Spleen (tissue), 11 donors: ENCODE results near the gene SLC48A1. TPM values are rescaled to one million over a fixed set of nuclear protein-coding genes. Genes with fewer than 3 reads are reported as not detected.

ENCODE experiments used
- DNase-seq: peaks from one replicate; pipeline ENCODE4 v3.0.0-alpha.2; 2020
- H3K27ac ChIP-seq, 8 donors: fragments of 200-600 bp; sonication (generic) in 7 of 8; 1 replicate in 4 of 8; 2 replicates in 4 of 8; pipeline versions ENCODE4 v1.5.0 to v1.8.0; 2016 to 2021; ENCODE audit warnings: inconsistent platforms in 4 of 8, mild to moderate bottlenecking in 4 of 8, moderate library complexity in 1 of 8
- H3K27me3 ChIP-seq, 7 donors: fragments of 200-600 bp; sonication (generic) in 6 of 7; replicated peaks in 1 of 7; 1 replicate in 4 of 7; 2 replicates in 3 of 7; pipeline versions ENCODE4 v1.5.0 to v1.8.0; 2016 to 2021; ENCODE audit warnings: inconsistent platforms in 3 of 7, mild to moderate bottlenecking in 1 of 7
- H3K36me3 ChIP-seq, 6 donors: fragments of 200-600 bp; sonication (generic) in 5 of 6; 1 replicate in 4 of 6; 2 replicates in 2 of 6; pipeline versions ENCODE4 v1.5.0 to v1.8.0; 2016 to 2021; ENCODE audit warnings: inconsistent platforms in 2 of 6
- H3K4me1 ChIP-seq, 6 donors: fragments of 200-600 bp; sonication (generic) in 5 of 6; 1 replicate in 3 of 6; 2 replicates in 3 of 6; pipeline versions ENCODE4 v1.5.0 to v1.8.0; 2016 to 2021; ENCODE audit warnings: inconsistent platforms in 3 of 6
- H3K4me3 ChIP-seq, 8 donors: fragments of 200-600 bp; sonication (generic) in 7 of 8; 1 replicate in 4 of 8; 2 replicates in 4 of 8; pipeline versions ENCODE4 v1.5.0 to v1.8.0; 2016 to 2021; ENCODE audit warnings: inconsistent platforms in 4 of 8, mild to moderate bottlenecking in 4 of 8, moderate library complexity in 2 of 8
- H3K9me3 ChIP-seq, 8 donors: fragments of 200-600 bp; sonication (generic) in 7 of 8; 1 replicate in 4 of 8; 2 replicates in 4 of 8; pipeline versions ENCODE4 v1.5.0 to v1.8.0; 2016 to 2021; ENCODE audit warnings: inconsistent platforms in 4 of 8
- POLR2A ChIP-seq, 3 donors: fragments of 450-650 bp; IDR thresholded peaks; one replicate each; pipeline ENCODE4 v1.5.1; 2017; ENCODE audit warnings: antibody characterized with exemption in 3 of 3, mild to moderate bottlenecking in 1 of 3
- POLR2AphosphoS5 ChIP-seq, 3 donors: sonication (generic); formaldehyde crosslinking; IDR thresholded peaks; one replicate each; pipeline ENCODE4 v1.5.1; 2017; ENCODE audit warnings: antibody characterized with exemption in 3 of 3
- WGBS, 5 donors: extraction: QIAGEN DNeasy Blood & Tissue Kit in 3 of 5; methylation state at CpG; one replicate each; pipeline versions ENCODE4 v1.1.5 to v1.1.7; 2013 to 2018; 5-methylcytosine and 5-hydroxymethylcytosine counted together
- intact Hi-C: fragments of 100-400 bp; cut with DNase I; formaldehyde crosslinking; loops from one replicate; pipeline ENCODE4 v1.15.0; 2023; ENCODE audit warnings: low total_unique reads
- polyA plus RNA-seq, 3 donors: library from polyadenylated mRNA; stranded (reverse); fragments of 200-250 nt; gene quantifications; one replicate each; pipeline ENCODE4 v1.2.1, GENCODE V29; 2013
- total RNA-seq, 7 donors: library from RNA; depleted of rRNA in 3 of 7; stranded (reverse); fragments of >200 nt in 3 of 7; fragmentation: NEBNext Ultra II Directional in 4 of 7; extraction: Animal tissue kit (Norgen Biotek cat#: 25700) in 4 of 7; gene quantifications; one replicate each; pipeline versions ENCODE4 v1.1.0 to v1.2.1, GENCODE V29; 2016 to 2021
- TF ChIP-seq, protein P1 (sequence below), 11 experiments: fragments of 200-600 bp in 7 of 11; fragments of 450-650 bp in 4 of 11; sonication (generic) in 4 of 11; IDR thresholded peaks in 8 of 11; conservative IDR thresholded peaks in 3 of 11; 1 replicate in 7 of 11; 2 replicates in 4 of 11; pipeline versions ENCODE4 v1.4.0 to v1.8.0; 2016 to 2021; ENCODE audit warnings: antibody characterized with exemption in 11 of 11, inconsistent platforms in 4 of 11, mild to moderate bottlenecking in 1 of 11
- donor health status: healthy with polysubstance abuse.
- donor health status: DM: no; HTN: no; CAD: no; lungs with moderate emphysema.
- donor health status: DM: no; HTN: no; CAD: no.
- donor health status: Bipolar disorder and iron deficiency.
- donor health status: healthy.
- donor health status: DM: no; HTN: no; CAD: no.
- donor health status: DM: yes; HTN: yes; CAD: no.

SLC48A1 gene
- total and polyA plus RNA-seq, 10 donors, result 8.4 to 66.4 (median 38.0) TPM

GRCh38 chr12:47829584-47829983 is 56.5 kb downstream of the SLC48A1 start:
- DNase-seq, result peak; percentile 30
- WGBS, 5 donors, result 51 to 91% (median 77%) methylated on average over 4 of the region's 4 CpGs
- Histone ChIP-seq H3K27ac (peak overlapping the region; percentile 35 to 82 (median 74)), H3K27me3 (no peaks in the 10 kb centered on the region), H3K36me3 (no peaks in the 10 kb centered on the region), H3K4me1 (peaks cover 17 to 100% (median 79%) of the 10 kb centered on the region in 6 donors), H3K9me3 (no peaks in the 10 kb centered on the region), H3K4me3 (no peak overlapping the region)
- TF ChIP-seq POLR2A (IDR thresholded peaks at IDR 0.05), result no peak
- no peak for TF ChIP-seq POLR2AphosphoS5 (IDR thresholded peaks at IDR 0.05)
- TF ChIP-seq, protein P1, sequence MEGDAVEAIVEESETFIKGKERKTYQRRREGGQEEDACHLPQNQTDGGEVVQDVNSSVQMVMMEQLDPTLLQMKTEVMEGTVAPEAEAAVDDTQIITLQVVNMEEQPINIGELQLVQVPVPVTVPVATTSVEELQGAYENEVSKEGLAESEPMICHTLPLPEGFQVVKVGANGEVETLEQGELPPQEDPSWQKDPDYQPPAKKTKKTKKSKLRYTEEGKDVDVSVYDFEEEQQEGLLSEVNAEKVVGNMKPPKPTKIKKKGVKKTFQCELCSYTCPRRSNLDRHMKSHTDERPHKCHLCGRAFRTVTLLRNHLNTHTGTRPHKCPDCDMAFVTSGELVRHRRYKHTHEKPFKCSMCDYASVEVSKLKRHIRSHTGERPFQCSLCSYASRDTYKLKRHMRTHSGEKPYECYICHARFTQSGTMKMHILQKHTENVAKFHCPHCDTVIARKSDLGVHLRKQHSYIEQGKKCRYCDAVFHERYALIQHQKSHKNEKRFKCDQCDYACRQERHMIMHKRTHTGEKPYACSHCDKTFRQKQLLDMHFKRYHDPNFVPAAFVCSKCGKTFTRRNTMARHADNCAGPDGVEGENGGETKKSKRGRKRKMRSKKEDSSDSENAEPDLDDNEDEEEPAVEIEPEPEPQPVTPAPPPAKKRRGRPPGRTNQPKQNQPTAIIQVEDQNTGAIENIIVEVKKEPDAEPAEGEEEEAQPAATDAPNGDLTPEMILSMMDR (IDR thresholded peaks at IDR 0.05 in 8 of 11, conservative IDR thresholded peaks at IDR 0.05 in 3 of 11), result no peak
- intact Hi-C loops, result no loop called here

Other genes starting within 250 kb of the SLC48A1 start
- gene RPAP3, start 67.2 kb upstream of the SLC48A1 start, total RNA-seq, result 10 to 100 TPM; 15.8 to 35.5 (median 27.1) TPM
- gene RPAP3, start 67.2 kb upstream of the SLC48A1 start, polyA plus RNA-seq, result 10 to 100 TPM; 12.2 to 15.2 (median 14.4) TPM
- under 1 TPM in 3 of 7 donors, not detected in 4; 0.32 to 0.92 (median 0.70) TPM for gene ENDOU, start 47.7 kb upstream of the SLC48A1 start, total RNA-seq
- gene ENDOU, start 47.7 kb upstream of the SLC48A1 start, polyA plus RNA-seq, result under 1 TPM; 0.05 to 0.16 (median 0.13) TPM
- gene RAPGEF3, start 14.4 kb upstream of the SLC48A1 start, total RNA-seq, result 10 to 100 TPM; 50.6 to 84.3 (median 57.8) TPM
- gene RAPGEF3, start 14.4 kb upstream of the SLC48A1 start, polyA plus RNA-seq, result 100 to 1,000 TPM in 1 of 3 donors, 10 to 100 TPM in 2; 21.4 to 116 (median 64.3) TPM
- 100 to 1,000 TPM in 5 of 7 donors, 10 to 100 TPM in 2; 74.9 to 158 (median 132) TPM for gene HDAC7, start 46.7 kb downstream of the SLC48A1 start, total RNA-seq
- gene HDAC7, start 46.7 kb downstream of the SLC48A1 start, polyA plus RNA-seq, result 10 to 100 TPM; 39.6 to 76.7 (median 52.2) TPM
- 10 to 100 TPM in 1 of 7 donors, 1 to 10 TPM in 6; 5.5 to 10.5 (median 6.4) TPM for gene VDR, start 131.8 kb downstream of the SLC48A1 start, total RNA-seq
- gene VDR, start 131.8 kb downstream of the SLC48A1 start, polyA plus RNA-seq, result under 1 TPM; 0.70 to 0.89 (median 0.83) TPM
- gene TMEM106C, start 190.4 kb downstream of the SLC48A1 start, total RNA-seq, result 100 to 1,000 TPM in 4 of 7 donors, 10 to 100 TPM in 3; 37.6 to 124 (median 109) TPM
- 10 to 100 TPM; 30.1 to 49.1 (median 40.2) TPM for gene TMEM106C, start 190.4 kb downstream of the SLC48A1 start, polyA plus RNA-seq
- gene COL2A1, start 231.2 kb downstream of the SLC48A1 start, total RNA-seq, result under 1 TPM in 3 of 7 donors, not detected in 4; 0.37 to 0.49 (median 0.47) TPM
- gene COL2A1, start 231.2 kb downstream of the SLC48A1 start, polyA plus RNA-seq, result not detected